Upper lobe of left lung (tissue), 6 donors: ENCODE data around the gene PARVB. TPM values are rescaled to one million over a fixed set of nuclear protein-coding genes. Genes with fewer than 3 reads are reported as not detected.

Source experiments
- ATAC-seq, 2 donors: fragments of 200-7000 bp; cut with Tn5 transposase; one replicate each; pipeline ENCODE4 v1.9.1; 2022; ENCODE audit warnings: mild to moderate bottlenecking in 2 of 2, moderate library complexity in 2 of 2; ENCODE audit not compliant: low FRiP score in 2 of 2
- DNase-seq, 2 donors: peaks; one replicate each; pipeline ENCODE4 v3.0.0-alpha.2; 2019 to 2020
- H3K27ac ChIP-seq, 4 donors: fragments of 200-600 bp; sonication (generic); one replicate each; pipeline ENCODE4 v1.5.1; 2016 to 2019
- H3K27me3 ChIP-seq, 4 donors: fragments of 200-600 bp; sonication (generic); one replicate each; pipeline ENCODE4 v1.5.1; 2017 to 2019
- H3K36me3 ChIP-seq, 4 donors: fragments of 200-600 bp; sonication (generic); one replicate each; pipeline ENCODE4 v1.5.1; 2016 to 2019
- H3K4me1 ChIP-seq, 4 donors: fragments of 200-600 bp; sonication (generic); one replicate each; pipeline ENCODE4 v1.5.1; 2018 to 2019
- H3K4me3 ChIP-seq, 4 donors: fragments of 200-600 bp; sonication (generic); one replicate each; pipeline ENCODE4 v1.5.1; 2017 to 2019; ENCODE audit warnings: mild to moderate bottlenecking in 2 of 4, moderate library complexity in 1 of 4
- H3K9me3 ChIP-seq, 4 donors: fragments of 200-600 bp; sonication (generic); one replicate each; pipeline ENCODE4 v1.5.1; 2018 to 2019
- EP300 ChIP-seq, 4 donors: sonication (generic); formaldehyde crosslinking; IDR thresholded peaks; one replicate each; pipeline ENCODE4 v1.5.1; 2017; ENCODE audit warnings: antibody characterized with exemption in 4 of 4, control low read depth in 2 of 4
- POLR2A ChIP-seq, 4 donors: fragments of 450-650 bp; IDR thresholded peaks; one replicate each; pipeline ENCODE4 v1.5.1; 2016 to 2017; ENCODE audit warnings: antibody characterized with exemption in 4 of 4, mild to moderate bottlenecking in 2 of 4
- POLR2AphosphoS5 ChIP-seq, 2 donors: sonication (generic); formaldehyde crosslinking; IDR thresholded peaks; one replicate each; pipeline ENCODE4 v1.5.1; 2017; ENCODE audit warnings: antibody characterized with exemption in 2 of 2
- WGBS, 2 donors: methylation state at CpG; one replicate each; pipeline ENCODE4 v1.1.5; 2017 to 2018; 5-methylcytosine and 5-hydroxymethylcytosine counted together
- total RNA-seq, 6 donors: library from RNA; depleted of rRNA in 4 of 6; stranded (reverse); fragments of >200 nt in 4 of 6; gene quantifications; one replicate each; pipeline versions ENCODE4 v1.1.0 to v1.2.1, GENCODE V29; 2016 to 2021
- TF ChIP-seq, protein P1 (sequence below), 6 experiments: fragments of 450-650 bp in 4 of 6; fragments of 200-600 bp in 2 of 6; sonication (generic) in 2 of 6; IDR thresholded peaks; one replicate each; pipeline ENCODE4 v1.5.1; 2016 to 2019; ENCODE audit warnings: antibody characterized with exemption in 6 of 6
- donor health status: DM: no; HTN: no; CAD: no; lungs with moderate emphysema.
- donor health status: DM: no; HTN: yes; CAD: no; lungs with severe emphysema.

Gene PARVB
- total RNA-seq, 6 donors from 2014 or later, result 14.5 to 56.1 (median 37.0) TPM

- no peak for TF ChIP-seq POLR2AphosphoS5 (IDR thresholded peaks at IDR 0.05)
- no peak for TF ChIP-seq EP300 (IDR thresholded peaks at IDR 0.05)
- TF ChIP-seq, protein P1, sequence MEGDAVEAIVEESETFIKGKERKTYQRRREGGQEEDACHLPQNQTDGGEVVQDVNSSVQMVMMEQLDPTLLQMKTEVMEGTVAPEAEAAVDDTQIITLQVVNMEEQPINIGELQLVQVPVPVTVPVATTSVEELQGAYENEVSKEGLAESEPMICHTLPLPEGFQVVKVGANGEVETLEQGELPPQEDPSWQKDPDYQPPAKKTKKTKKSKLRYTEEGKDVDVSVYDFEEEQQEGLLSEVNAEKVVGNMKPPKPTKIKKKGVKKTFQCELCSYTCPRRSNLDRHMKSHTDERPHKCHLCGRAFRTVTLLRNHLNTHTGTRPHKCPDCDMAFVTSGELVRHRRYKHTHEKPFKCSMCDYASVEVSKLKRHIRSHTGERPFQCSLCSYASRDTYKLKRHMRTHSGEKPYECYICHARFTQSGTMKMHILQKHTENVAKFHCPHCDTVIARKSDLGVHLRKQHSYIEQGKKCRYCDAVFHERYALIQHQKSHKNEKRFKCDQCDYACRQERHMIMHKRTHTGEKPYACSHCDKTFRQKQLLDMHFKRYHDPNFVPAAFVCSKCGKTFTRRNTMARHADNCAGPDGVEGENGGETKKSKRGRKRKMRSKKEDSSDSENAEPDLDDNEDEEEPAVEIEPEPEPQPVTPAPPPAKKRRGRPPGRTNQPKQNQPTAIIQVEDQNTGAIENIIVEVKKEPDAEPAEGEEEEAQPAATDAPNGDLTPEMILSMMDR (IDR thresholded peaks at IDR 0.05), result no peak
- TF ChIP-seq POLR2A (IDR thresholded peaks at IDR 0.05), result no peak
- Histone ChIP-seq H3K27me3 (no peaks in the 10 kb centered on the region), H3K9me3 (no peaks in the 10 kb centered on the region), H3K27ac (no peak overlapping the region), H3K36me3 (peaks cover 0 to 17% (median 10%) of the 10 kb centered on the region in 4 donors), H3K4me1 (no peaks in the 10 kb centered on the region), H3K4me3 (no peak overlapping the region)
- DNase-seq, result no peak
- ATAC-seq, result no peak
- WGBS, 2 donors, result 91 to 98% methylated on average over 12 of the region's 12 CpGs
Measured at GRCh38 chr22:44116331-44116730, 92.2 kb downstream of the PARVB start.

GRCh38 chr22:44116755-44117684 is 92.9 kb downstream of the PARVB start:
- TF ChIP-seq EP300 (IDR thresholded peaks at IDR 0.05), result no peak
- TF ChIP-seq POLR2AphosphoS5 (IDR thresholded peaks at IDR 0.05), result no peak
- TF ChIP-seq POLR2A (IDR thresholded peaks at IDR 0.05), result no peak
- TF ChIP-seq, protein P1 (IDR thresholded peaks at IDR 0.05), result no peak
- Histone ChIP-seq H3K27ac (no peak overlapping the region), H3K36me3 (peaks cover 0 to 18% (median 10%) of the 10 kb centered on the region in 4 donors), H3K4me3 (no peak overlapping the region), H3K27me3 (no peaks in the 10 kb centered on the region), H3K4me1 (no peaks in the 10 kb centered on the region), H3K9me3 (no peaks in the 10 kb centered on the region)
- DNase-seq (no peak), ATAC-seq (peak; percentile 17 to 53)
- 78% methylated on average over 15 to 16 of the region's 16 CpGs for WGBS, 2 donors

- Histone ChIP-seq H3K36me3 (peaks cover 0 to 18% (median 10%) of the 10 kb centered on the region in 4 donors), H3K4me3 (no peak overlapping the region), H3K27me3 (no peaks in the 10 kb centered on the region), H3K9me3 (no peaks in the 10 kb centered on the region), H3K27ac (no peak overlapping the region), H3K4me1 (no peaks in the 10 kb centered on the region)
- TF ChIP-seq EP300 (IDR thresholded peaks at IDR 0.05), result no peak
- no peak for TF ChIP-seq POLR2AphosphoS5 (IDR thresholded peaks at IDR 0.05)
- TF ChIP-seq, protein P1 (IDR thresholded peaks at IDR 0.05), result no peak
- no peak for TF ChIP-seq POLR2A (IDR thresholded peaks at IDR 0.05)
- ATAC-seq (no peak), DNase-seq (no peak)
- WGBS, 2 donors, result 70 to 72% methylated on average over 3 of the region's 3 CpGs
Measured at GRCh38 chr22:44117746-44118145, 93.6 kb downstream of the PARVB start.

DNA sequence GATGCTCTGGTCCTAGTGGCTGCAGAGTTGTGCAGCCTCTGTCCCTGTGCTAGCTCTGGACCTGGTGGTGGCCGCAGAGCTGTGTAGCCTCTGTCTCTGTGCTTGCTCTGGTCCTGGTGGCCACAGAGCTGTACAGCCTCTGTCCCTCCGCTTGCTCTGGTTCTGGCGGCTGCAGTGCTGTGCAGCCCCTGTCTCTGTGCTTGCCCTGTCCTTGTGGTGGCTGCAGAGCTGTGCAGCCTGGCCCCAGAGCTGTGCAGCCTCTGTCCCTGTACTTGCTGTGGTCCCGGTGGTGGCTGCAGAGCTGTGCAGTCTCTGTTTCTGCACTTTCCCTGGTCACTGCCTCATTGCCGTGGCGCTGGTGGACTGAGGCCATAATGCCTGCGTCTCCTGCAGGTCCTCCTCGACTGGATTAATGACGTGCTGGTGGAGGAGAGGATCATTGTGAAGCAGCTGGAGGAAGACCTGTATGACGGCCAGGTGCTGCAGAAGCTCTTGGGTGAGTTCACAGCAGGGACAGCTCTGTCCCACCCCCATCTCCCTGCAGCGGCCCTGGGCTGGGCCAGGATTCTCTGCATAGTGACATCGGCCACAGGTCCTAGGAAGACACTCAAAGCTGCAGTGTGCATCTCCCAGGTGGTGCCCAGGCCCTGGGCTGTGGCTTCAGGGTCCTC is 94.7 kb downstream of the PARVB start:
- WGBS, 2 donors, result 79 to 100% methylated on average over 5 to 12 of the region's 12 CpGs
- Histone ChIP-seq H3K4me3 (no peak overlapping the region), H3K4me1 (no peaks in the 10 kb centered on the region), H3K27me3 (no peaks in the 10 kb centered on the region), H3K9me3 (no peaks in the 10 kb centered on the region), H3K27ac (no peak overlapping the region), H3K36me3 (peaks cover 0 to 18% (median 10%) of the 10 kb centered on the region in 4 donors)
- no peak for DNase-seq
- peak in 1 of 2 donors; percentile 48 for ATAC-seq
- TF ChIP-seq POLR2A (IDR thresholded peaks at IDR 0.05) (no peak), POLR2AphosphoS5 (IDR thresholded peaks at IDR 0.05) (no peak), EP300 (IDR thresholded peaks at IDR 0.05) (no peak)
- TF ChIP-seq, protein P1 (IDR thresholded peaks at IDR 0.05), result no peak
